Activated CD8-positive, alpha-beta T cell treated with anti-CD3 and anti-CD28 coated beads, Interleukin-2, amount 10 ng/mL, durations not matched to agents 7 days and 5 days (primary cell): Measurements from ENCODE around the gene PHLDB1. TPM values are rescaled to one million over a fixed set of nuclear protein-coding genes. Genes with fewer than 3 reads are reported as not detected.
"Not testable (repeated sequence)": the region's sequence is repeated elsewhere in the genome, so short reads cannot be mapped to it uniquely, and the experiment has no call there.

Experiments used
- ATAC-seq: fragments of 150-1000 bp; cut with Tn5 transposase; one replicate; pipeline ENCODE4 v1.10.0; 2021; ENCODE audit warnings: moderate library complexity
- CTCF ChIA-PET: fragments of 350-600 bp; sonication (Branson Sonifier 250); formaldehyde crosslinking; loops from one replicate; lab custom pipeline; 2021; ENCODE audit warnings: antibody characterized with exemption; lab: Charles Lee
- POLR2A ChIA-PET: fragments of 350-600 bp; sonication (Branson Sonifier 250); formaldehyde crosslinking; loops from one replicate; lab custom pipeline; 2021; ENCODE audit warnings: antibody characterized with exemption; lab: Charles Lee
- DNase-seq: peaks from one replicate; pipeline ENCODE4 v3.0.0-alpha.2; 2020
- H3K27ac Mint-ChIP-seq: one replicate; pipeline ENCODE4 v1.8.0; 2021; ENCODE audit warnings: mild to moderate bottlenecking, mixed read lengths
- H3K27me3 Mint-ChIP-seq: one replicate; pipeline ENCODE4 v1.8.0; 2021; ENCODE audit warnings: low read depth, mixed read lengths
- H3K36me3 Mint-ChIP-seq: one replicate; pipeline ENCODE4 v1.8.0; 2021; ENCODE audit warnings: low read depth, mixed read lengths
- H3K4me1 Mint-ChIP-seq: one replicate; pipeline ENCODE4 v1.8.0; 2021; ENCODE audit warnings: low read depth, mixed read lengths
- H3K4me3 Mint-ChIP-seq: one replicate; pipeline ENCODE4 v1.8.0; 2021; ENCODE audit warnings: mild to moderate bottlenecking, mixed read lengths
- H3K9me3 Mint-ChIP-seq: one replicate; pipeline ENCODE4 v1.8.0; 2022; ENCODE audit warnings: mixed read lengths; ENCODE audit not compliant: insufficient read depth
- total RNA-seq, 2 experiments: library from RNA; stranded (reverse); gene quantifications; one replicate each; pipeline ENCODE4 v1.2.3, GENCODE V29; 2021

The PHLDB1 gene
- total RNA-seq, 2 experiments from 2014 or later, result 0.63 to 0.76 TPM

GRCh38 chr11:118662401-118663271, 55.2 kb downstream of the PHLDB1 start:
- ATAC-seq (no peak), DNase-seq (no peak)
- Mint-ChIP-seq H3K4me3 (no peak overlapping the region), H3K9me3 (no peaks in the 10 kb centered on the region), H3K27ac (no peak overlapping the region), H3K4me1 (peaks cover 13% of the 10 kb centered on the region), H3K27me3 (no peaks in the 10 kb centered on the region), H3K36me3 (no peaks in the 10 kb centered on the region)
- CTCF ChIA-PET, result interaction anchor here (1.4 to 2.4 kb wide), 3 partner anchors 8 to 68 kb away, joined by 3 to 9 read pairs (median 5); no protein-coding TSS in a partner anchor
- POLR2A ChIA-PET, result interaction anchor here (0.6 kb wide), 1 partner anchor 89 kb away, joined by 3 read pairs; no protein-coding TSS in a partner anchor

- H3K27ac Mint-ChIP-seq, result no peak overlapping the region
- no peak overlapping the region for H3K4me3 Mint-ChIP-seq
- POLR2A ChIA-PET, result interaction anchor here (0.6 kb wide), 1 partner anchor 89 kb away, joined by 3 read pairs; no protein-coding TSS in a partner anchor
Observed at GRCh38 chr11:118663381-118663780, 56.0 kb downstream of the PHLDB1 start.

GRCh38 chr11:118663902-118664301, 56.5 kb downstream of the PHLDB1 start:
- no peaks in the 10 kb centered on the region for H3K36me3 Mint-ChIP-seq
- H3K4me3 Mint-ChIP-seq, result no peak overlapping the region
- no peaks in the 10 kb centered on the region for H3K9me3 Mint-ChIP-seq
- H3K4me1 Mint-ChIP-seq, result peaks cover 12% of the 10 kb centered on the region
- H3K27ac Mint-ChIP-seq, result no peak overlapping the region
- no peak for ATAC-seq
- no peaks in the 10 kb centered on the region for H3K27me3 Mint-ChIP-seq
- POLR2A ChIA-PET, result no interaction called here
- DNase-seq, result no peak
- CTCF ChIA-PET, result interaction anchor here (2.4 kb wide), 1 partner anchor 69 kb away, joined by 9 read pairs; no protein-coding TSS in a partner anchor

More at GRCh38 chr11:118663381-118663780, 56.0 kb downstream of the PHLDB1 start:
- DNase-seq, result no peak
- no peaks in the 10 kb centered on the region for H3K9me3 Mint-ChIP-seq
- H3K36me3 Mint-ChIP-seq, result no peaks in the 10 kb centered on the region
- CTCF ChIA-PET, result interaction anchor here (2.4 kb wide), 1 partner anchor 68 kb away, joined by 9 read pairs; no protein-coding TSS in a partner anchor
- H3K4me1 Mint-ChIP-seq, result peaks cover 13% of the 10 kb centered on the region
- no peak for ATAC-seq
- H3K27me3 Mint-ChIP-seq, result no peaks in the 10 kb centered on the region

- DNase-seq, result no peak
- no peaks in the 10 kb centered on the region for H3K36me3 Mint-ChIP-seq
- ChIA-PET POLR2A (no interaction called here), CTCF (interaction anchor here (1.1 kb wide), 1 partner anchor 23 kb away, joined by 3 read pairs; no protein-coding TSS in a partner anchor)
- H3K27ac Mint-ChIP-seq, result no peak overlapping the region
- peaks cover 17% of the 10 kb centered on the region for H3K27me3 Mint-ChIP-seq
- no peak for ATAC-seq
- H3K4me1 Mint-ChIP-seq, result peaks cover 4% of the 10 kb centered on the region
- H3K4me3 Mint-ChIP-seq, result no peak overlapping the region
- no peaks in the 10 kb centered on the region for H3K9me3 Mint-ChIP-seq
Observed at GRCh38 chr11:118666371-118666770, 59.0 kb downstream of the PHLDB1 start.

GRCh38 chr11:118670063-118670462, 62.6 kb downstream of the PHLDB1 start:
- no peaks in the 10 kb centered on the region for H3K36me3 Mint-ChIP-seq
- H3K4me1 Mint-ChIP-seq, result peaks cover 4% of the 10 kb centered on the region
- H3K27me3 Mint-ChIP-seq, result peaks cover 22% of the 10 kb centered on the region
- ChIA-PET POLR2A (no interaction called here), CTCF (interaction anchor here (1.2 to 4.3 kb wide), 3 partner anchors 8 to 19 kb away, joined by 3 to 22 read pairs (median 9); no protein-coding TSS in a partner anchor)
- H3K4me3 Mint-ChIP-seq, result no peak overlapping the region
- ATAC-seq (no peak), DNase-seq (no peak)
- H3K27ac Mint-ChIP-seq, result no peak overlapping the region
- no peaks in the 10 kb centered on the region for H3K9me3 Mint-ChIP-seq

- no peak overlapping the region for H3K27ac Mint-ChIP-seq
- ATAC-seq, result no peak
- H3K27me3 Mint-ChIP-seq, result peaks cover 22% of the 10 kb centered on the region
- H3K36me3 Mint-ChIP-seq, result no peaks in the 10 kb centered on the region
- CTCF ChIA-PET, result interaction anchor here (1.3 to 4.3 kb wide), 3 partner anchors 11 to 22 kb away, joined by 3 to 22 read pairs (median 9); no protein-coding TSS in a partner anchor
- H3K4me1 Mint-ChIP-seq, result peaks cover 3% of the 10 kb centered on the region
- no peaks in the 10 kb centered on the region for H3K9me3 Mint-ChIP-seq
- no peak overlapping the region for H3K4me3 Mint-ChIP-seq
- no peak for DNase-seq
- POLR2A ChIA-PET, result no interaction called here
Observed at GRCh38 chr11:118671254-118671653, 63.8 kb downstream of the PHLDB1 start.

- no peaks in the 10 kb centered on the region for H3K36me3 Mint-ChIP-seq
- H3K9me3 Mint-ChIP-seq, result no peaks in the 10 kb centered on the region
- ChIA-PET CTCF (interaction anchor here (4.3 kb wide), 1 partner anchor 17 kb away, joined by 22 read pairs; no protein-coding TSS in a partner anchor), POLR2A (no interaction called here)
- no peak for ATAC-seq
- H3K27ac Mint-ChIP-seq, result no peak overlapping the region
- no peaks in the 10 kb centered on the region for H3K4me1 Mint-ChIP-seq
- peaks cover 22% of the 10 kb centered on the region for H3K27me3 Mint-ChIP-seq
- H3K4me3 Mint-ChIP-seq, result no peak overlapping the region
- no peak for DNase-seq
Observed at GRCh38 chr11:118672846-118673245, 65.4 kb downstream of the PHLDB1 start.

GRCh38 chr11:118673361-118674081, 66.1 kb downstream of the PHLDB1 start:
- ATAC-seq (no peak), DNase-seq (no peak)
- POLR2A ChIA-PET, result no interaction called here
- peaks cover 22% of the 10 kb centered on the region for H3K27me3 Mint-ChIP-seq
- H3K36me3 Mint-ChIP-seq, result no peaks in the 10 kb centered on the region
- no peak overlapping the region for H3K27ac Mint-ChIP-seq
- H3K9me3 Mint-ChIP-seq, result no peaks in the 10 kb centered on the region
- no peak overlapping the region for H3K4me3 Mint-ChIP-seq
- CTCF ChIA-PET, result interaction anchor here (1.4 kb wide), 1 partner anchor 16 kb away, joined by 4 read pairs; no protein-coding TSS in a partner anchor
- no peaks in the 10 kb centered on the region for H3K4me1 Mint-ChIP-seq

- Mint-ChIP-seq H3K9me3 (no peaks in the 10 kb centered on the region), H3K4me1 (no peaks in the 10 kb centered on the region), H3K36me3 (no peaks in the 10 kb centered on the region), H3K27me3 (peaks cover 22% of the 10 kb centered on the region), H3K27ac (no peak overlapping the region), H3K4me3 (no peak overlapping the region)
- DNase-seq, result no peak
- no peak for ATAC-seq
- ChIA-PET POLR2A (no interaction called here), CTCF (interaction anchor here (1.4 kb wide), 1 partner anchor 16 kb away, joined by 4 read pairs; no protein-coding TSS in a partner anchor)
Observed at GRCh38 chr11:118674082-118674435, 66.6 kb downstream of the PHLDB1 start.

GRCh38 chr11:118677977-118678376, 70.6 kb downstream of the PHLDB1 start:
- Mint-ChIP-seq H3K27me3 (peaks cover 9% of the 10 kb centered on the region), H3K4me3 (no peak overlapping the region), H3K36me3 (no peaks in the 10 kb centered on the region), H3K4me1 (no peaks in the 10 kb centered on the region), H3K9me3 (no peaks in the 10 kb centered on the region), H3K27ac (no peak overlapping the region)
- no peak for ATAC-seq
- POLR2A ChIA-PET, result no interaction called here
- CTCF ChIA-PET, result interaction anchor here (1.6 kb wide), 1 partner anchor 12 kb away, joined by 3 read pairs; no protein-coding TSS in a partner anchor
- DNase-seq, result no peak

- CTCF ChIA-PET, result interaction anchor here (1.6 kb wide), 1 partner anchor 11 kb away, joined by 3 read pairs; no protein-coding TSS in a partner anchor
- H3K9me3 Mint-ChIP-seq, result not testable (repeated sequence)
Observed at GRCh38 chr11:118678908-118679307, 71.5 kb downstream of the PHLDB1 start.

More at GRCh38 chr11:118678908-118679307, 71.5 kb downstream of the PHLDB1 start:
- POLR2A ChIA-PET, DNase-seq, H3K4me1 Mint-ChIP-seq, H3K36me3 Mint-ChIP-seq, ATAC-seq, H3K27ac Mint-ChIP-seq, H3K4me3 Mint-ChIP-seq: not testable (repeated sequence)
- peaks cover 12% of the 10 kb centered on the region for H3K27me3 Mint-ChIP-seq
